CD4-positive, alpha-beta T cell treated with Interleukin-6 for 4 hours (primary cell): ENCODE results near the gene TNNC1.

Experiments used
- DNase-seq: peaks from one replicate; pipeline ENCODE4 v3.0.0-alpha.2; 2020; ENCODE audit warnings: mixed read lengths

TNNC1 gene

DNA sequence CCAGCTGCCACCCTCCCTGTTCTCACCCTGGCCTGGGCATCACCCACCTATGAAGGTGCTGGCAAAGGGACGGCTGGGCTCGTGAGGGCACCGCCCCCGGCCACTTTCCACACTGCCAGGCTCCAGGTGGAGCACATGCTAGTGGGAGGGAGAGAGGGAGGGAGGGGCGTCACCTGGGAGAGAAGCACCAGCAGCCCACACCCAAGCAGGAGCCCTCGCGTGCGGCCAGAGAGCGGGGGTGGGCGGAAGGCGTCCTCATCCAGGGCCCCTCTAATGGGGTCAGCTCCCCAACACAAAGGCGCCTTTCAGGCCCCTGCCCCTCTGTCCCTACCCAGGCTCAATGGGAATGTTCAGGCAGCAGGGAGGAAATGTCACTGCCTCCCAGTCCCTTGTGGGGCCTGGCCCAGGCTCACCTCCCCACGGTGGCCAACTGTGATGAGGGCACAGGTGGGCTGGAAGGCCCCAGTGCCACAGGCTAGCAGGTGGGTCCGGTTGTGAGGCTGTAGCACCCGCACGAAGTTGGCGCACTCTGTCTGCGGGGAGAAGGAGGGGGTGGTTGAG lies 12.0 kb downstream of the TNNC1 start:
- no peak for DNase-seq

GRCh38 chr3:52441091-52441771 lies 12.6 kb downstream of the TNNC1 start:
- no peak for DNase-seq

GRCh38 chr3:52440671-52441070 lies 13.2 kb downstream of the TNNC1 start:
- no peak for DNase-seq

DNA sequence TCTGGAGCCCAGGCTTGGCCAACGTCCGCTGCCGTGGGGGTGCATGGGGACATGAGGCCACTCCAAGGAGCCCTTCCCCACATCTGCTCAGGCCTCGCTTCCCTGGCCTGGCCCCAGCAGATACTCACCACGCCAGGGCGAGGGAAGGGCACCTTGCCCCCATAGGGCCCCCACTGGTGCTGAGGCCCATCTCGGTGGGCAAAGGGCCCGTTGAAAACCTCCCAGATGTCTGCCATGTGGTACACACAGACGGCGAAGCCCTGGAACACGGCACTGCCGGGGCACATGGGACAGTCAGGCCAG lies 13.6 kb downstream of the TNNC1 start:
- no peak for DNase-seq

DNA sequence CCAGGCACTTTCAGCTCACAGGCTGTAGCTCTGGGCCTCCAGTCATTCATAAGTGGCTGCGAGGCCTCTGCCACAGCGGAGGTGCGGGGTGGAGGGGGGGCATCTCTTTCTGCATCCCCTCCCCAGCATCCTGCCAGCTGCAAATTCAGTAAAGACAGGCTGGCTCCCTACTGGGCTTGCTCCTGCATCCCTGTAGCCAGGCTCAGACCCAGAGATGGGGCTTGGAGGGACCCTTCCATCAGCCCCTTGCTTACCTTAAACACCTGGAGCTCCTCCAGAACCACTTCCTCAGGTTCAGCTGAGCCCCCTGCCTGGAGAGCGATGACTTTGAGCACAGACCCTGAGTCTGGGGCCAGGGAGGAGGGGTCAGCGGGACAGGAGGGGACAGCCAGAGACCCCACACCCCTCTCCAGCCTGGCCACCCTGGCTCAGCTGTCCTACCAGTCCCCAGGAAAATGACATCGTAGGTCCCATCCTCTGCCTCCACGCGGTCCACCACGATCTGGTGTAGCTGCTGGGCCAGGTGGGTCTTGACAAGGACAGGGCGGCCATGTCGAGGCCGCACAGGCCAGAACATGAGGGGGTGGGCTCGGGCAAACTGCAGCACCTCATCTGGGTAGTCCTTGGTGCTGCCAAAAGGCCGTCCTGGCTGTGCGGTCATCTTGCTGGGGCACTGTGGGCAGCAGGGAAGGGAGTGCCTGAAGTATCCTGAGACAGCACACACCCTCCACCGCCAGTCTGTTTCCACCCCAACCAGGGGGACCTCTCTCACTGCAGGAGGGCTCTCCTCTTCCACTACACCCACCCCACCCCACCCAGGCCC lies 14.2 kb downstream of the TNNC1 start:
- no peak for DNase-seq

- DNase-seq: no peak
Observed at GRCh38 chr3:52438579-52439425, 15.0 kb downstream of the TNNC1 start.

GRCh38 chr3:52438104-52438376 lies 15.8 kb downstream of the TNNC1 start:
- no peak for DNase-seq

GRCh38 chr3:52437326-52438103 lies 16.3 kb downstream of the TNNC1 start:
- DNase-seq: no peak

- DNase-seq: no peak
Observed at GRCh38 chr3:52436500-52437149, 17.2 kb downstream of the TNNC1 start.

DNA sequence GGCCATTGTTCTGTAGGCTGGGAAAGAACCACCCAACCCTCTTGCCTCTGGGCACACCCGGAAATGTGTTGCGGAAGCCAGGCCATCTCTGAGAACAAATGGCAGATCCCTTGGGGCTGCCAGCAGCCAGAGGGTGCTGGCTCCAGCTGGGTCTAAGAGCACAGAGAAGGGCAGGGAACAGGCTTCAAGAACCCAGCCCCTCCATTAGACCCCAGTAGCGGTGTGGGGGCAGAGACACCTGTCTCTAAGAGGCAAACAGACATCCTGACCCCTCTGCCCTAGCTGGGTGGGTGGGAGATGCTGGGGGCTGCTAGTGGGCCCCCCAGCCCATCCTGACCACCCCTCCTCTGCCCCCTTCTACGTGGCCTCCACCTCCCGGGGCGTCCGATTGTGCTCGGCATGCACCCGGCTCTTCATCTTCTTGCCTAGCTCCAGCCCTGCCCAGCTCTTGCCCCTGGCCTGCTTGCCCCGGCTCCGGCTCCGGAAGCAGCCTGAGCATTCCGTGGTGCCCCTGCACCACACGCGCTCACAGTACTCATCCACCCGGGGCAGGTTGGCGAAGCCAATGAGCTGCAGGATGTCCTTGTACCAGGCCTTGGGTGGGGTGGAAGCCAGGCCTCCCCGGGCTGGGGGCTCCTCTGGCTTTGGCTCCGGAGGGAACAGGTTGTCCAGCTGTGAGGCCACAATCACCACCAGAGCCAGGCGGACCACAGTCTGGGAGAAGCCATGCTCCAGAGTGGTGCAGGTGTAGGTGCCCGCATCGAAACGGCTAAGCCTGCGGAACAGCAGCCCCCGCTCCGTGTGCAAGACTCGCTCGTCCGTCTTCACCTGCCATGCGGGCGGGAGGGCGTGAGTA lies 18.4 kb downstream of the TNNC1 start:
- no peak for DNase-seq

DNA sequence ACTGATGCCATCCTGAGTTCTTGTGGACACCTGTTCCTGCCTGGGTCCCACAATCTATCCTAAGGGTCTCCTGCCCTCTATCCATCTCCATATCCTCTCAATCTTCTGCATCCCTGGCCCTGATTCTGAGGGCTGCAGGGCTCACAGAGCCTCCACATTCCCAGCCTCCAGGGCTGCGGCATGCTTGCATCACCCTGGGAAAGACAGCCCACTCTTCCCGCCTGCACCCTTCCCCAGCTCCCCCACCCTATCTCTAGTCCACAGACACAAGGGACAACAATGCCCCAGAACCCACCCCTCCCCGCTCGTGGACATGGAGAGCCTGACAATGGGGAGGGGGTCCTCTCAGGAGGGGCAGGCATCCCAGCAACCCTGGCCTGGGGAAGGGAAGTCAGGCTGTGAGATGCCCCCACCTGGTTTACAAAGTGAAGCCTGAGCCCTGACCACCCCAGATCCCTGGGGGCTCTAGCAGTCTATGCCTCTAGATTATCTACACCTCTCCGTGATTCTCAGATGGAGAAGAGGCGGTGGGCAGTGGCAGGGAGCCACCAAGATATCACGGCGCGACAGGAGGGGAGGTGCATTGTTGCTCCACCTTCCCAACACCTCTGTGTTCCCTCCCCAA lies 19.2 kb downstream of the TNNC1 start:
- DNase-seq: no peak

DNA sequence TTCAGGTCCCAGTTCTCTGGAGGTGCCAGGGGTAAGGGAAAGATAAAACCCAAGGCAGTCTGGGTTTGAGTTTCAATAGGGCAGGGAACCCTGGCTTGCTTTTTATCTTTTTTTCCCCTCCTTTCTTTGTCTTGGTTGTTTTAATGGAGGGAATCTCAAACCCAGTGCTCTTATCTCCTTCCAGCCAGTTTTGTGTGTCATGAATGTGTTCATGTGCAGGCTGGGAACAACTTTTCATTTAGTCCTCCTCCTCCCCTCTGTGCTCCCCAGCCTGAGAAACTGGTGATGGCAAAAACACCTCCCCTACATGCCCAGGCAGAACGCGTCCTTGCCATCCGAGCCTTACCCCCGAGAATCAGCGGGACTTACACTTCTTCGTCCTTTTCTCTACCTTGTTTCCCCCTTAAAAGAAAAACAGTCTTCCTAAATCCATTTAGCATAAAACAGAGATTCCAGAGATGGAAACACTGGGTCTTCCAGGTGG lies 19.8 kb downstream of the TNNC1 start:
- no peak for DNase-seq

DNA sequence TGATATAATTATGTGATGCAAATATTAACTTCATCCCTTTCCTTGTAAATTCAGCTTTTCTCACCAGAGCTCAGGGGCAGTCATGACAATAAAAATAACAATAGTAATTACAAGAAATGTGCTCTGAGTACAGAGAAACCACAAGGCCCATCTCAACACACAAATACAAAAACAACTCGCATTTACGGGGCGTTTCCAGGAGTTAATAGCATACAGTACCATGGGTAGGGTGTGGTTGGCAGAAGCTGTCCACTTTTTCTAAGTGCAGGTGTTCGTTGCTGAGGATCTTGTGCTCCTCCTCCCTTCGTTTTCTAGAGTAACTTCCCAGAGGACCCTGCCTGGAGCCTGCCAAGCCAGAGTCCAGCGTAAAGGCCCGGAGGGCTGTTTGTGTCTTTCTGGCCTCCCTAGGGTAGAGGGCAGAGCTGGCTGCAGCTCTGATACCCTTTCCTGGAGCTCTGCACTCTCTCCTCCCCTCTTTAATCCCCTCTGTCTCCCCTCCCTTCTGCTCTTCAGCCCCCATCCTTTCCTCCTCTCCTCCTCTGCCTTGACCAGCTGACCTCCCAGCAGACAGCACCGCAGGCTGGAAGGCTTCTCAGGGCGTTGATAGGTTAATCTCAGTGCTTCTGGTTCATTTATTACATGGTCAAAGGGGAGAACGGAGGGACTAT lies 20.4 kb downstream of the TNNC1 start:
- no peak for DNase-seq

DNA sequence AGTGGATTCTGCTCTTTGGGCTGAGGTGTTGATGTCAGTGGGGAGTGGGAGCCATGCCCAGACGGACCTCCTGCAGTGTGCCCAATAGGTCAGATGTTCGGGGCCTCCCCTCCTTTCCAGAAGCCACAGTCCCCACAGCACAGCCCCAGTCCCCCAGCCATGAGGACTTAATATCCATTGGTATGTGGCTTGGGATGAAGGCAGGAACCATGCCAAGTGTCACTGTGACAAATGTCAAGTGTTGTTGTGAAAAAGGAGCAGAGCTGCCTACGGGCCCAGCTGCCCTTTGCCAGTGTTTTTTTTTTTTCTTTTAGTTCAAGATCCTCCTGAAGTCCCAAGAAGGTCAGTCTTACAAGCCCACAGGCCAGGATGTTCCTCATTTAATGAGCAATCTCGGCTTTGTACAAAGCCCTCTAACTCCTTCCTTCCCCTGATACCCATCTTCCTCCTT lies 21.1 kb downstream of the TNNC1 start:
- DNase-seq: no peak

GRCh38 chr3:52432225-52432624 lies 21.6 kb downstream of the TNNC1 start:
- no peak for DNase-seq

GRCh38 chr3:52431459-52432223 lies 22.2 kb downstream of the TNNC1 start:
- DNase-seq: no peak

- no peak for DNase-seq
Observed at GRCh38 chr3:52430416-52430810, 23.4 kb downstream of the TNNC1 start.

GRCh38 chr3:52429779-52430415 lies 23.9 kb downstream of the TNNC1 start:
- DNase-seq: no peak

- DNase-seq: no peak
Observed at GRCh38 chr3:52429031-52429430, 24.8 kb downstream of the TNNC1 start.
